GM12874 (cell line): ENCODE data around the gene ROBO4.

ENCODE experiments used
- CTCF ChIP-seq: IDR thresholded peaks from 2 replicates; pipeline ENCODE4 v1.5.1; 2011; ENCODE audit warnings: low read depth, mild to moderate bottlenecking, control low read depth, low read length, moderate library complexity; ENCODE audit not compliant: insufficient read depth

The ROBO4 gene

GRCh38 chr11:124886476-124886875 lies 11.2 kb downstream of the ROBO4 start:
- TF ChIP-seq CTCF = no peak

GRCh38 chr11:124884869-124885479 lies 12.7 kb downstream of the ROBO4 start:
- no peak for TF ChIP-seq CTCF

GRCh38 chr11:124884340-124884739 lies 13.3 kb downstream of the ROBO4 start:
- TF ChIP-seq CTCF = no peak

- TF ChIP-seq CTCF = no peak
Observed at GRCh38 chr11:124882339-124883071, 15.2 kb downstream of the ROBO4 start.

- TF ChIP-seq CTCF = no peak
Observed at GRCh38 chr11:124880958-124881357, 16.7 kb downstream of the ROBO4 start.

GRCh38 chr11:124880290-124880611 lies 17.4 kb downstream of the ROBO4 start:
- TF ChIP-seq CTCF = no peak

- no peak for TF ChIP-seq CTCF
Observed at GRCh38 chr11:124879493-124880289, 18.0 kb downstream of the ROBO4 start.
